ENCODE results near the gene ADSS1.

ADSS1 gene

GRCh38 chr14:104771918-104772706 is 48.1 kb downstream of the ADSS1 start:
- TF ChIP-seq CTCF (IDR thresholded peaks at IDR 0.05): no peak
- TF ChIP-seq ZFX (IDR thresholded peaks at IDR 0.05; ENCODE audit: borderline replicate concordance): no peak

GRCh38 chr14:104772707-104773504 is 48.9 kb downstream of the ADSS1 start:
- no peak overlapping the region for H3K27ac ChIP-seq
- TF ChIP-seq CTCF (IDR thresholded peaks at IDR 0.05): no peak
- TF ChIP-seq ZFX (IDR thresholded peaks at IDR 0.05; ENCODE audit: borderline replicate concordance): no peak

More at GRCh38 chr14:104771918-104772706, 48.1 kb downstream of the ADSS1 start:
- no peak overlapping the region for H3K27ac ChIP-seq

- TF ChIP-seq ZFX (IDR thresholded peaks at IDR 0.05; ENCODE audit: borderline replicate concordance) (no peak), CTCF (IDR thresholded peaks at IDR 0.05) (no peak)
- no peak overlapping the region for H3K27ac ChIP-seq
Observed at GRCh38 chr14:104773505-104774452, 49.8 kb downstream of the ADSS1 start.

- H3K27ac ChIP-seq: no peak overlapping the region
- TF ChIP-seq ZFX (IDR thresholded peaks at IDR 0.05; ENCODE audit: borderline replicate concordance) (no peak), CTCF (IDR thresholded peaks at IDR 0.05) (no peak)
Observed at GRCh38 chr14:104774453-104775072, 50.5 kb downstream of the ADSS1 start.

- TF ChIP-seq CTCF (IDR thresholded peaks at IDR 0.05) (no peak), ZFX (IDR thresholded peaks at IDR 0.05; ENCODE audit: borderline replicate concordance) (no peak)
- H3K27ac ChIP-seq: no peak overlapping the region
Observed at GRCh38 chr14:104775073-104775489, 51.1 kb downstream of the ADSS1 start.

- no peak overlapping the region for H3K27ac ChIP-seq
Observed at GRCh38 chr14:104776481-104776880, 52.5 kb downstream of the ADSS1 start.

More at GRCh38 chr14:104776481-104776880, 52.5 kb downstream of the ADSS1 start:
- TF ChIP-seq CTCF (IDR thresholded peaks at IDR 0.05) (no peak), ZFX (IDR thresholded peaks at IDR 0.05; ENCODE audit: borderline replicate concordance) (no peak)
